Measurements from ENCODE around the gene AKAP13.

Gene AKAP13

GRCh38 chr15:85362436-85363081, 17.8 kb upstream of the AKAP13 start:
- Histone ChIP-seq H2BK15ac (ENCODE audit: low read length) (no peak overlapping the region), H2BK12ac (ENCODE audit: low read length) (no peak overlapping the region), H3K14ac (ENCODE audit: low read length) (no peak overlapping the region), H2AFZ (ENCODE audit: low read length) (no peak overlapping the region), H3K36me3 (replicated peaks in 1 of 2; ENCODE audit: control insufficient read depth in 2 of 2, insufficient read depth in 2 of 2, low read length in 2 of 2) (no peaks in the 10 kb centered on the region), H3K23ac (ENCODE audit: low read depth, low read length, poor library complexity) (no peak overlapping the region), H3K27ac (replicated peaks; ENCODE audit: low read length) (no peak overlapping the region), H4K91ac (ENCODE audit: low read depth, low read length, poor library complexity) (no peak overlapping the region), H3K4me3 (ENCODE audit: low read length in 2 of 2) (no peak overlapping the region), H2BK5ac (ENCODE audit: low read length) (no peak overlapping the region), H2BK120ac (ENCODE audit: low read depth, low read length) (no peak overlapping the region), H3K4ac (ENCODE audit: low read length) (no peak overlapping the region), H2AK5ac (ENCODE audit: low read depth, low read length) (no peak overlapping the region), H3K79me1 (ENCODE audit: low read depth, low read length) (no peaks in the 10 kb centered on the region), H3K9ac (ENCODE audit: low read depth, low read length, poor library complexity) (no peak overlapping the region), H3K4me1 (ENCODE audit: control insufficient read depth in 2 of 2, insufficient read depth in 1 of 2, low read depth in 1 of 2, low read length in 2 of 2) (no peaks in the 10 kb centered on the region), H3K27me3 (ENCODE audit: control insufficient read depth in 3 of 3, insufficient read depth in 3 of 3, low read depth in 1 of 3, low read length in 3 of 3) (no peaks in the 10 kb centered on the region), H3K18ac (ENCODE audit: low read length) (no peak overlapping the region), H3K9me3 (replicated peaks in 1 of 2; ENCODE audit: control insufficient read depth in 2 of 2, insufficient read depth in 1 of 2, low read depth in 1 of 2, low read length in 2 of 2) (no peaks in the 10 kb centered on the region), H3K4me2 (ENCODE audit: insufficient read depth, low read length, poor library complexity, severe bottlenecking) (no peak overlapping the region), H4K8ac (ENCODE audit: low read depth, low read length) (no peak overlapping the region)
- no CpG with 5 or more reads among the region's 6 CpGs for WGBS, 2 donors (ENCODE audit: extremely low coverage in 2 of 2, insufficient read length in 2 of 2, insufficient replicate concordance in 1 of 2)
- no peak for DNase-seq (ENCODE audit: low spot score)

DNA sequence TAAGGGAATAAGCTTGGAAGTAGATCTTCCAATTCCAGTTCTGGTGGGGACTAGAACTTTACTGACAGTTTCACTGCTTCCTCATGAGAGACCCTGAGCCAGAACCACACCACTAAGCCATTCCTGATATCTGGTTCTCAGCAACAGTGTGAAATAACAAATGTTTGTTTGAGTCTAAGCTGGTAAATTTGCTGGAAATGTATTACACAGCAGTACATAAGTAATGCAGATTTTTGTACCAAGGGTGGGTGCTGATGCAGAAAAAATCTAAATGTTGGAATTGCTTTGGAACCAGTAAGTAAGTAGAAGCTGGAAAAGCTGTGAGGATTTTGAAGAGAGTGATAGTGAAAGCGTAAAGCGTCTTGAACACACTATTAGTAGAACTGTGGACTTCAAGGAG, 14.4 kb upstream of the AKAP13 start:
- DNase-seq (ENCODE audit: low spot score), result no peak
- Histone ChIP-seq H3K79me1 (ENCODE audit: low read depth, low read length) (no peaks in the 10 kb centered on the region), H3K4me2 (ENCODE audit: insufficient read depth, low read length, poor library complexity, severe bottlenecking) (no peak overlapping the region), H4K91ac (ENCODE audit: low read depth, low read length, poor library complexity) (no peak overlapping the region), H2AK5ac (ENCODE audit: low read depth, low read length) (no peak overlapping the region), H3K9ac (ENCODE audit: low read depth, low read length, poor library complexity) (no peak overlapping the region), H2BK5ac (ENCODE audit: low read length) (no peak overlapping the region), H2AFZ (ENCODE audit: low read length) (no peak overlapping the region), H3K4me3 (ENCODE audit: low read length in 2 of 2) (no peak overlapping the region), H4K8ac (ENCODE audit: low read depth, low read length) (no peak overlapping the region), H3K27me3 (ENCODE audit: control insufficient read depth in 3 of 3, insufficient read depth in 3 of 3, low read depth in 1 of 3, low read length in 3 of 3) (no peaks in the 10 kb centered on the region), H3K27ac (replicated peaks; ENCODE audit: low read length) (no peak overlapping the region), H3K14ac (ENCODE audit: low read length) (no peak overlapping the region), H3K4me1 (ENCODE audit: control insufficient read depth in 2 of 2, insufficient read depth in 1 of 2, low read depth in 1 of 2, low read length in 2 of 2) (no peaks in the 10 kb centered on the region), H2BK15ac (ENCODE audit: low read length) (no peak overlapping the region), H3K4ac (ENCODE audit: low read length) (no peak overlapping the region), H3K18ac (ENCODE audit: low read length) (no peak overlapping the region), H2BK12ac (ENCODE audit: low read length) (no peak overlapping the region), H3K23ac (ENCODE audit: low read depth, low read length, poor library complexity) (no peak overlapping the region), H3K9me3 (replicated peaks in 1 of 2; ENCODE audit: control insufficient read depth in 2 of 2, insufficient read depth in 1 of 2, low read depth in 1 of 2, low read length in 2 of 2) (no peaks in the 10 kb centered on the region), H3K36me3 (replicated peaks in 1 of 2; ENCODE audit: control insufficient read depth in 2 of 2, insufficient read depth in 2 of 2, low read length in 2 of 2) (no peaks in the 10 kb centered on the region), H2BK120ac (ENCODE audit: low read depth, low read length) (no peak overlapping the region)
- WGBS, 2 donors (ENCODE audit: extremely low coverage in 2 of 2, insufficient read length in 2 of 2, insufficient replicate concordance in 1 of 2), result 100% methylated on average over 1 of the region's 2 CpGs; no CpG with 5 or more reads in 1 of the 2 donors

DNA sequence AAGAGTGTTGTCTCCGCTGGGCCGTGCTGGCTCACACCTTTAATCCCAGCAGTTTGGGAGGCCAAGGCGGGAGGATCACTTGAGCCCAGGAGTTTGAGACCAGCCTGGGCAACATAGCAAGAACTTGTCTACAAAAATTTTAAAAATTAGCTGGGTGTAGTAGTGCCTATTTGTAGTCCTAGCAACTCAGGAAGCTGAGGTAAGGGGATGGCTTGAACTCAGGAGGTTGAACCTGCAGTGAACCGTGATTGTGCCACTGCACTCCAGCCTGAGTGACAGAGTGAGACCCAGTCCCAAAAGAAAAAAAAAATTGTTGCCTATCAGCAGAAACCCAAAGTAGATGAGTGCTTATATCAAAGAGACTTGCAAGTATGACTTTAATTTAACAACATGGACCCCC, 12.7 kb upstream of the AKAP13 start:
- Histone ChIP-seq H2AK5ac (ENCODE audit: low read depth, low read length) (no peak overlapping the region), H2BK12ac (ENCODE audit: low read length) (no peak overlapping the region), H2BK5ac (ENCODE audit: low read length) (no peak overlapping the region), H3K9ac (ENCODE audit: low read depth, low read length, poor library complexity) (no peak overlapping the region), H3K4me2 (ENCODE audit: insufficient read depth, low read length, poor library complexity, severe bottlenecking) (no peak overlapping the region), H3K23ac (ENCODE audit: low read depth, low read length, poor library complexity) (no peak overlapping the region), H3K4me1 (ENCODE audit: control insufficient read depth in 2 of 2, insufficient read depth in 1 of 2, low read depth in 1 of 2, low read length in 2 of 2) (no peaks in the 10 kb centered on the region), H3K27me3 (ENCODE audit: control insufficient read depth in 3 of 3, insufficient read depth in 3 of 3, low read depth in 1 of 3, low read length in 3 of 3) (no peaks in the 10 kb centered on the region), H2AFZ (ENCODE audit: low read length) (no peak overlapping the region), H3K79me1 (ENCODE audit: low read depth, low read length) (no peaks in the 10 kb centered on the region), H3K9me3 (replicated peaks in 1 of 2; ENCODE audit: control insufficient read depth in 2 of 2, insufficient read depth in 1 of 2, low read depth in 1 of 2, low read length in 2 of 2) (no peaks in the 10 kb centered on the region), H3K27ac (replicated peaks; ENCODE audit: low read length) (no peak overlapping the region), H3K4me3 (ENCODE audit: low read length in 2 of 2) (no peak overlapping the region), H3K18ac (ENCODE audit: low read length) (no peak overlapping the region), H2BK15ac (ENCODE audit: low read length) (no peak overlapping the region), H3K36me3 (replicated peaks in 1 of 2; ENCODE audit: control insufficient read depth in 2 of 2, insufficient read depth in 2 of 2, low read length in 2 of 2) (no peaks in the 10 kb centered on the region), H4K91ac (ENCODE audit: low read depth, low read length, poor library complexity) (no peak overlapping the region), H3K4ac (ENCODE audit: low read length) (no peak overlapping the region), H3K14ac (ENCODE audit: low read length) (no peak overlapping the region), H2BK120ac (ENCODE audit: low read depth, low read length) (no peak overlapping the region), H4K8ac (ENCODE audit: low read depth, low read length) (no peak overlapping the region)
- no peak for DNase-seq (ENCODE audit: low spot score)
- WGBS, 2 donors (ENCODE audit: extremely low coverage in 2 of 2, insufficient read length in 2 of 2, insufficient replicate concordance in 1 of 2), result no CpG with 5 or more reads among the region's 4 CpGs

DNA sequence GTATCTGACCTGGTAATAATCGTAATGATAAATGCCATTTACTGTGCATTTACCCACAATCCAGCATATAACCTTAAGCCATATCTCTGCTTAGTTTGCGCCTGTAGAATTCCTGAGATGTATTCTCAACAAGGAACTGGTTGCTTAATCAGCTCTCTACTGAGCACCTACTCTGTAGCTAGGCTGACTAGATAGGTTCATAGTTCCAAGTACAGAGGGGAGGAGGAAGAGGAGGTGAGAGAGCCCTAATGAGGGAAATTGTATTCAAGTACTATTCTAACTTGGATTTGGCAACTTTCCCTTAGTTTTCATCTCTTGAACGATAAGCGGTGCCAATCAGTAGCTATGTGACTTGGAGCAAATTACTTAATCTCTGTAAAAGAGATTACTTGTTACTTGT, 5.6 kb upstream of the AKAP13 start:
- Histone ChIP-seq H2AK5ac (ENCODE audit: low read depth, low read length) (no peak overlapping the region), H3K4me1 (ENCODE audit: control insufficient read depth in 2 of 2, insufficient read depth in 1 of 2, low read depth in 1 of 2, low read length in 2 of 2) (peaks cover 0 to 5% of the 10 kb centered on the region in 2 donors), H3K18ac (ENCODE audit: low read length) (no peak overlapping the region), H3K79me1 (ENCODE audit: low read depth, low read length) (no peaks in the 10 kb centered on the region), H3K4ac (ENCODE audit: low read length) (no peak overlapping the region), H3K9me3 (replicated peaks in 1 of 2; ENCODE audit: control insufficient read depth in 2 of 2, insufficient read depth in 1 of 2, low read depth in 1 of 2, low read length in 2 of 2) (no peaks in the 10 kb centered on the region), H3K27me3 (ENCODE audit: control insufficient read depth in 3 of 3, insufficient read depth in 3 of 3, low read depth in 1 of 3, low read length in 3 of 3) (no peaks in the 10 kb centered on the region), H3K4me2 (ENCODE audit: insufficient read depth, low read length, poor library complexity, severe bottlenecking) (no peak overlapping the region), H2BK120ac (ENCODE audit: low read depth, low read length) (no peak overlapping the region), H2BK12ac (ENCODE audit: low read length) (no peak overlapping the region), H3K4me3 (ENCODE audit: low read length in 2 of 2) (no peak overlapping the region), H2AFZ (ENCODE audit: low read length) (no peak overlapping the region), H4K8ac (ENCODE audit: low read depth, low read length) (no peak overlapping the region), H2BK15ac (ENCODE audit: low read length) (no peak overlapping the region), H3K36me3 (replicated peaks in 1 of 2; ENCODE audit: control insufficient read depth in 2 of 2, insufficient read depth in 2 of 2, low read length in 2 of 2) (no peaks in the 10 kb centered on the region), H2BK5ac (ENCODE audit: low read length) (no peak overlapping the region), H4K91ac (ENCODE audit: low read depth, low read length, poor library complexity) (no peak overlapping the region), H3K14ac (ENCODE audit: low read length) (no peak overlapping the region), H3K27ac (replicated peaks; ENCODE audit: low read length) (no peak overlapping the region), H3K23ac (ENCODE audit: low read depth, low read length, poor library complexity) (no peak overlapping the region), H3K9ac (ENCODE audit: low read depth, low read length, poor library complexity) (no peak overlapping the region)
- DNase-seq (ENCODE audit: low spot score), result no peak
- WGBS, 2 donors (ENCODE audit: extremely low coverage in 2 of 2, insufficient read length in 2 of 2, insufficient replicate concordance in 1 of 2), result no CpG with 5 or more reads among the region's 4 CpGs

All from neuronal stem cell (in vitro differentiated cells).